Type B pancreatic cell (in vitro differentiated cells): ENCODE measurements around the gene MGAT5. TPM values are rescaled to one million over a fixed set of nuclear protein-coding genes. Genes with fewer than 3 reads are reported as not detected.

Experiments used
- DNase-seq: peaks from one replicate; pipeline ENCODE4 v3.0.0; 2021; ENCODE audit warnings: mixed read lengths; ENCODE audit not compliant: unreplicated experiment; ENCODE audit errors: extremely low spot score
- H3K27ac Mint-ChIP-seq: 2 replicates; pipeline ENCODE4 v1.8.0; 2021; ENCODE audit warnings: mild to moderate bottlenecking, mixed read lengths
- H3K27me3 Mint-ChIP-seq: 2 replicates; pipeline ENCODE4 v1.8.0; 2021; ENCODE audit warnings: mixed read lengths
- H3K36me3 Mint-ChIP-seq: 2 replicates; pipeline ENCODE4 v1.8.0; 2021; ENCODE audit warnings: mixed read lengths
- H3K4me1 Mint-ChIP-seq: one replicate; pipeline ENCODE4 v1.8.0; 2021; ENCODE audit warnings: mixed read lengths; ENCODE audit not compliant: unreplicated experiment
- H3K4me3 Mint-ChIP-seq: 2 replicates; pipeline ENCODE4 v1.8.0; 2021; ENCODE audit warnings: mild to moderate bottlenecking, mixed read lengths
- H3K9me3 Mint-ChIP-seq: 2 replicates; pipeline ENCODE4 v1.8.0; 2021; ENCODE audit warnings: mixed read lengths
- total RNA-seq: library from RNA; stranded (reverse); gene quantifications from 2 replicates; pipeline ENCODE4 v1.2.1, GENCODE V29; 2021; ENCODE audit warnings: low replicate concordance
- TF ChIP-seq, protein P1 (sequence below): fragments of 200-600 bp; sonication (generic); conservative IDR thresholded peaks from 2 replicates; pipeline ENCODE4 v1.5.0; 2021; ENCODE audit warnings: antibody characterized with exemption, mild to moderate bottlenecking

The MGAT5 gene
- total RNA-seq, 1 donor from 2014 or later: 37.2 TPM

- no peaks in the 10 kb centered on the region for H3K27me3 Mint-ChIP-seq
- TF ChIP-seq, protein P1, sequence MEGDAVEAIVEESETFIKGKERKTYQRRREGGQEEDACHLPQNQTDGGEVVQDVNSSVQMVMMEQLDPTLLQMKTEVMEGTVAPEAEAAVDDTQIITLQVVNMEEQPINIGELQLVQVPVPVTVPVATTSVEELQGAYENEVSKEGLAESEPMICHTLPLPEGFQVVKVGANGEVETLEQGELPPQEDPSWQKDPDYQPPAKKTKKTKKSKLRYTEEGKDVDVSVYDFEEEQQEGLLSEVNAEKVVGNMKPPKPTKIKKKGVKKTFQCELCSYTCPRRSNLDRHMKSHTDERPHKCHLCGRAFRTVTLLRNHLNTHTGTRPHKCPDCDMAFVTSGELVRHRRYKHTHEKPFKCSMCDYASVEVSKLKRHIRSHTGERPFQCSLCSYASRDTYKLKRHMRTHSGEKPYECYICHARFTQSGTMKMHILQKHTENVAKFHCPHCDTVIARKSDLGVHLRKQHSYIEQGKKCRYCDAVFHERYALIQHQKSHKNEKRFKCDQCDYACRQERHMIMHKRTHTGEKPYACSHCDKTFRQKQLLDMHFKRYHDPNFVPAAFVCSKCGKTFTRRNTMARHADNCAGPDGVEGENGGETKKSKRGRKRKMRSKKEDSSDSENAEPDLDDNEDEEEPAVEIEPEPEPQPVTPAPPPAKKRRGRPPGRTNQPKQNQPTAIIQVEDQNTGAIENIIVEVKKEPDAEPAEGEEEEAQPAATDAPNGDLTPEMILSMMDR: no peak
- H3K36me3 Mint-ChIP-seq: peaks cover 7% of the 10 kb centered on the region
- no peaks in the 10 kb centered on the region for H3K9me3 Mint-ChIP-seq
- DNase-seq: no peak
- H3K4me1 Mint-ChIP-seq: peaks cover 22% of the 10 kb centered on the region
- no peak overlapping the region for H3K4me3 Mint-ChIP-seq
- H3K27ac Mint-ChIP-seq: no peak overlapping the region
These were observed 56.5 kb downstream of the MGAT5 start for GRCh38 chr2:134310107-134311079.

- H3K4me3 Mint-ChIP-seq: no peak overlapping the region
- H3K27ac Mint-ChIP-seq: no peak overlapping the region
- peaks cover 10% of the 10 kb centered on the region for H3K4me1 Mint-ChIP-seq
- DNase-seq: no peak
- H3K36me3 Mint-ChIP-seq: peaks cover 11% of the 10 kb centered on the region
- H3K9me3 Mint-ChIP-seq: no peaks in the 10 kb centered on the region
- no peaks in the 10 kb centered on the region for H3K27me3 Mint-ChIP-seq
- TF ChIP-seq, protein P1: no peak
These were observed 58.6 kb downstream of the MGAT5 start for GRCh38 chr2:134312482-134312881.

DNA sequence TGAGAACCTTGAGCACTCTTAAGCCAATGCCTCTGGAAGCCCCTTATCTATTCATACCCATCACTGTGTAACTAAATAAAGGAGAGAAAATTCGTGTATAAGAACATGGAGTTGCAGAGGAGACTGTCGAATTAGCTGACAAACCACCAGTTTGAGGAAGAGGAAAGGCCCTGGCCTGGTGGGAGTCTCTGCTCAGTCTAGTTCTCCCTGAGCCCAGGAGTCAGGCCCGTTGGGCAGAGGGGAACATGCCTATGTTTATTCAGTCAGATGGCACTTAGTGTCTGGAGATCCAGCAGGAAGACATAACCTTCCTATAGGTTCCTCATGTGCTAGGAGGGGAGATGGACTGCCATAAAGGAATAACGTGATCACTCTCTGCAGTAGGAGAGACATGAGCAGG lies 60.3 kb downstream of the MGAT5 start:
- no peaks in the 10 kb centered on the region for H3K9me3 Mint-ChIP-seq
- H3K36me3 Mint-ChIP-seq: peaks cover 19% of the 10 kb centered on the region
- H3K4me1 Mint-ChIP-seq: peaks cover 6% of the 10 kb centered on the region
- TF ChIP-seq, protein P1: no peak
- no peaks in the 10 kb centered on the region for H3K27me3 Mint-ChIP-seq
- no peak overlapping the region for H3K4me3 Mint-ChIP-seq
- H3K27ac Mint-ChIP-seq: no peak overlapping the region
- no peak for DNase-seq

DNA sequence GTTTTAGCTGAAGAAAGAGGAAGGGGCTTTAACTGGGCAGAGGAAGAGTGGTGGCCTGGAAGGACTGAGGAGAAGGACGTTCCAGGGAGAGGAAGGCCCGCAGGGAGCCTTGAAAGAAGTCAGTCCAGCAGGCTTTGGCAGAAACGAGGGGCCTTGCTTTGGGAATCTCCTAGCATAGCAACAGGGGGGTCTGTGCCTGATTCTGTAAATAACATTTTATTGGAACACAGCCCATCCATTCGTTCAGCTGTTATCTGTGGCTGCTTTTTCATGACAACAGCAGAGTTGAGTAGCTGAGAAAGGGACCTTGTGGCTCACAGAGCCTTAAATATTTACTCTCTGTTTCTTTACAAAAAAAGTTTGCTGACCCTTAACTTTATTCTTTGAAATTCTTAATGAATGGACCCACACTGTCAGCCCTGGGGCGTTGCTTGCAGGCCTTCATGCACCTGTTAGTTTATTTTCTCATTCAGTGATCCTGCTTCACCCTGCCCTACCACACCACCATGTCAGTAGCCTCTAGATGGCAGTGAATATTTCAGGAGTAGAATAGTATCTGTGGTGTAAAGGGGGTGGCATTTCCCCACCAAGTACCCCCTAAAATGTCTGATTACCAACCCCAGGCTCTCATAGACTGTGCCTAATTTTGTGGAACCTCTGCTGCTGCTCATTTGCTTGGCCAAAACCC lies 61.0 kb downstream of the MGAT5 start:
- TF ChIP-seq, protein P1: no peak
- Mint-ChIP-seq H3K4me1 (peaks cover 6% of the 10 kb centered on the region), H3K9me3 (no peaks in the 10 kb centered on the region), H3K27me3 (no peaks in the 10 kb centered on the region), H3K4me3 (no peak overlapping the region), H3K36me3 (peaks cover 19% of the 10 kb centered on the region), H3K27ac (no peak overlapping the region)
- DNase-seq: no peak

DNA sequence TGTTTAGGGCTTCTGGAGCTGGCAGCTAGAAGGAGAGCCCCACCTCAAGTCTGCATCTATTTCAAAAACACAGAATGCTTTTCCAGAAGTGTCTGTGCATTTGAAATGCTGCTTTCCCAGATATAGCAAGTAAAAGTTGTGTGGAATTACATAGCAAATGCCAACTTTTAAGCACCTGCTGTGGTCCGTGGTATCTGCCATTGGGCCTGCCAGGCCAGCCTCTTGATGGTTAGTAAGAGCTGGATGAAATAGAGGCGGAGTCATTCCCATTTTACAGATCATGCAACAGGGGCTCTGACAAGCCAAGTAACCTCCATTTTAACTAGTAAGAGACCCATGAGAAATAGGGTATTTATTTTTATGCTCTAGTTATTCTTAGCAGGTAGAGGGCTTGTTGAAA lies 61.6 kb downstream of the MGAT5 start:
- Mint-ChIP-seq H3K27me3 (no peaks in the 10 kb centered on the region), H3K27ac (no peak overlapping the region), H3K9me3 (no peaks in the 10 kb centered on the region), H3K36me3 (peaks cover 19% of the 10 kb centered on the region), H3K4me1 (peaks cover 6% of the 10 kb centered on the region), H3K4me3 (no peak overlapping the region)
- DNase-seq: no peak
- TF ChIP-seq, protein P1: no peak
